Measurements from ENCODE around the gene ZFYVE26. TPM values are rescaled to one million over a fixed set of nuclear protein-coding genes. Genes with fewer than 3 reads are reported as not detected.

The ZFYVE26 gene
- total and polyA plus RNA-seq, 10 of the 15 experiments (the other 5 are each of a cell fraction or from before 2014, with no cell fraction given): 1.00 to 25.6 (median 12.0) TPM

DNA sequence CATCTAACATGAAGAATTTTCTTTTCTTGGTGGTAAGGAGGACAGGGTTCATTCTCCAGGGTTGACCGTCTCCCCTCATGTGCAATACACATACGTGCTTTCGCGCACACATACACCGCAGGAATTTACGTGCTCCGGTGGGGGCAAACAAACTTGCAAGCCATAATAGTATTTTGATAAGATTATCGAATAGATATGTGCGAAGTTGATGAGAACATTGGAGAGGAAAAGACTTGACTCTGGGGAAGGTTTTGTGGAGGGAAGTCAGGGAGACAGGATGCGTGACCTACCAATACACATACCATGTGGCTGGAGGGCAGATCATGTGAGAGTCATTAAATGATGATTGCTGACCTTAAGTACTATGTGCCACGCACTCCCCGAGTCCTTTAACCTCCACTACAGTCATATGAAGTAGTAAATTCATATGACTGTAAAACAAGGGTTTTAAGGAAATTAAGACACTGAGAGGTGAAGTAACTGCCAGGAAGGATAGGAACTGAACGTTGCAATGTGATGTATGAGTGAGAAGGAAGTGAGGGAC is 4.1 kb upstream of the ZFYVE26 start (continued):
- TF ChIP-seq, protein P1, sequence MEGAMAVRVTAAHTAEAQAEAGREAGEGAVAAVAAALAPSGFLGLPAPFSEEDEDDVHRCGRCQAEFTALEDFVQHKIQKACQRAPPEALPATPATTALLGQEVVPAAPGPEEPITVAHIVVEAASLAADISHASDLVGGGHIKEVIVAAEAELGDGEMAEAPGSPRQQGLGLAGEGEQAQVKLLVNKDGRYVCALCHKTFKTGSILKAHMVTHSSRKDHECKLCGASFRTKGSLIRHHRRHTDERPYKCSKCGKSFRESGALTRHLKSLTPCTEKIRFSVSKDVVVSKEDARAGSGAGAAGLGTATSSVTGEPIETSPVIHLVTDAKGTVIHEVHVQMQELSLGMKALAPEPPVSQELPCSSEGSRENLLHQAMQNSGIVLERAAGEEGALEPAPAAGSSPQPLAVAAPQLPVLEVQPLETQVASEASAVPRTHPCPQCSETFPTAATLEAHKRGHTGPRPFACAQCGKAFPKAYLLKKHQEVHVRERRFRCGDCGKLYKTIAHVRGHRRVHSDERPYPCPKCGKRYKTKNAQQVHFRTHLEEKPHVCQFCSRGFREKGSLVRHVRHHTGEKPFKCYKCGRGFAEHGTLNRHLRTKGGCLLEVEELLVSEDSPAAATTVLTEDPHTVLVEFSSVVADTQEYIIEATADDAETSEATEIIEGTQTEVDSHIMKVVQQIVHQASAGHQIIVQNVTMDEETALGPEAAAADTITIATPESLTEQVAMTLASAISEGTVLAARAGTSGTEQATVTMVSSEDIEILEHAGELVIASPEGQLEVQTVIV (IDR thresholded peaks at IDR 0.05; ENCODE audit: borderline replicate concordance, partially characterized antibody): no peak
- TF ChIP-seq, protein P2, sequence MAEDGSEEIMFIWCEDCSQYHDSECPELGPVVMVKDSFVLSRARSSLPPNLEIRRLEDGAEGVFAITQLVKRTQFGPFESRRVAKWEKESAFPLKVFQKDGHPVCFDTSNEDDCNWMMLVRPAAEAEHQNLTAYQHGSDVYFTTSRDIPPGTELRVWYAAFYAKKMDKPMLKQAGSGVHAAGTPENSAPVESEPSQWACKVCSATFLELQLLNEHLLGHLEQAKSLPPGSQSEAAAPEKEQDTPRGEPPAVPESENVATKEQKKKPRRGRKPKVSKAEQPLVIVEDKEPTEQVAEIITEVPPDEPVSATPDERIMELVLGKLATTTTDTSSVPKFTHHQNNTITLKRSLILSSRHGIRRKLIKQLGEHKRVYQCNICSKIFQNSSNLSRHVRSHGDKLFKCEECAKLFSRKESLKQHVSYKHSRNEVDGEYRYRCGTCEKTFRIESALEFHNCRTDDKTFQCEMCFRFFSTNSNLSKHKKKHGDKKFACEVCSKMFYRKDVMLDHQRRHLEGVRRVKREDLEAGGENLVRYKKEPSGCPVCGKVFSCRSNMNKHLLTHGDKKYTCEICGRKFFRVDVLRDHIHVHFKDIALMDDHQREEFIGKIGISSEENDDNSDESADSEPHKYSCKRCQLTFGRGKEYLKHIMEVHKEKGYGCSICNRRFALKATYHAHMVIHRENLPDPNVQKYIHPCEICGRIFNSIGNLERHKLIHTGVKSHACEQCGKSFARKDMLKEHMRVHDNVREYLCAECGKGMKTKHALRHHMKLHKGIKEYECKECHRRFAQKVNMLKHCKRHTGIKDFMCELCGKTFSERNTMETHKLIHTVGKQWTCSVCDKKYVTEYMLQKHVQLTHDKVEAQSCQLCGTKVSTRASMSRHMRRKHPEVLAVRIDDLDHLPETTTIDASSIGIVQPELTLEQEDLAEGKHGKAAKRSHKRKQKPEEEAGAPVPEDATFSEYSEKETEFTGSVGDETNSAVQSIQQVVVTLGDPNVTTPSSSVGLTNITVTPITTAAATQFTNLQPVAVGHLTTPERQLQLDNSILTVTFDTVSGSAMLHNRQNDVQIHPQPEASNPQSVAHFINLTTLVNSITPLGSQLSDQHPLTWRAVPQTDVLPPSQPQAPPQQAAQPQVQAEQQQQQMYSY (CRISPR knock-in tag; IDR thresholded peaks at IDR 0.05): no peak
- TF ChIP-seq NR2F1 (conservative IDR thresholded peaks at IDR 0.05): peak; percentile 66
- no peak for TF ChIP-seq RAD21 (IDR thresholded peaks at IDR 0.05; ENCODE audit: insufficient read depth, low read depth, low read length)
- 0 out of 2 replicates have a peak, but pooled peaks have one; percentile 23 for TF ChIP-seq CHD2 (IDR thresholded peaks at IDR 0.05; ENCODE audit: borderline replicate concordance, low read depth, low read length)
- 0 out of 2 replicates have a peak, but pooled peaks have one; percentile 7 for TF ChIP-seq MTA3 (IDR thresholded peaks at IDR 0.05; ENCODE audit: borderline replicate concordance, low read length)
- no peak for TF ChIP-seq HDGF (IDR thresholded peaks at IDR 0.05)

Measured in GM12878 (cell line).